Hepatic stellate cell (primary cell): ENCODE results near the gene NLRC3.
"Not testable (repeated sequence)": the region's sequence is repeated elsewhere in the genome, so short reads cannot be mapped to it uniquely, and the experiment has no call there.

Experiments used
- DNase-seq: peaks from one replicate; pipeline ENCODE4 v3.0.0; 2011; ENCODE audit warnings: low spot score

NLRC3 gene

DNA sequence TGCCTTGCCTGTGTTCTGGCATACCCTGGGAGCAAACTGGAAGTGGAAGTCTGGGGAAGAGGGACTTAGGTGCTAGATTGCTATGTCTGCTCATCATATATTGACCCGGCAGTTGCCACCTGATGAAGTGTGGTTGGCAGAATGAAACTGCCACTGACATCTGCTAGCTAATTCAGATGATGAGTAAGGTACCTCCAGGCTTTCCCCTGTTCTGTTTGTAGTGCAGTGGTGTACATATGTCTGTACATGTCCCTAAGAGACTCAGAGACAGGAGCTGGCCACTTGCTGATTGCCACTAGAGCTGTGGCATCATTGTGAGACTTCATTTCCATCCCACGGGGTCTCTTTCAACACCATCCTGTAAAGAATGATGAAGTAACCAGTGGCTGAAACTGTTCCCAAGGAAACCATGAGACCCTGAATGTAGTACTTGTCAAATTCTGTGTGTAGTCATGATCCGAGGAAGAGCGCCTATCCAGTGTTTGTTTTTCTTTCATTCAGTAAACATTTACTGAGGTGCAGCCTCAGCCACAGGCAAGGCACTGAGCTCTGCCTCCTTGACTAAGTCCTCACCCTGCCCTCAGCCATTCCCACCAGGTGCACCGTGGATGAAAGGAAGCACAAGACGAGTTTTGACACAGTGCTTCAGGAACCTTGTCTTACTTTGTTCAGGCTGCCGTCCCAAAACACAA lies 63.2 kb downstream of the NLRC3 start:
- DNase-seq: no peak

DNA sequence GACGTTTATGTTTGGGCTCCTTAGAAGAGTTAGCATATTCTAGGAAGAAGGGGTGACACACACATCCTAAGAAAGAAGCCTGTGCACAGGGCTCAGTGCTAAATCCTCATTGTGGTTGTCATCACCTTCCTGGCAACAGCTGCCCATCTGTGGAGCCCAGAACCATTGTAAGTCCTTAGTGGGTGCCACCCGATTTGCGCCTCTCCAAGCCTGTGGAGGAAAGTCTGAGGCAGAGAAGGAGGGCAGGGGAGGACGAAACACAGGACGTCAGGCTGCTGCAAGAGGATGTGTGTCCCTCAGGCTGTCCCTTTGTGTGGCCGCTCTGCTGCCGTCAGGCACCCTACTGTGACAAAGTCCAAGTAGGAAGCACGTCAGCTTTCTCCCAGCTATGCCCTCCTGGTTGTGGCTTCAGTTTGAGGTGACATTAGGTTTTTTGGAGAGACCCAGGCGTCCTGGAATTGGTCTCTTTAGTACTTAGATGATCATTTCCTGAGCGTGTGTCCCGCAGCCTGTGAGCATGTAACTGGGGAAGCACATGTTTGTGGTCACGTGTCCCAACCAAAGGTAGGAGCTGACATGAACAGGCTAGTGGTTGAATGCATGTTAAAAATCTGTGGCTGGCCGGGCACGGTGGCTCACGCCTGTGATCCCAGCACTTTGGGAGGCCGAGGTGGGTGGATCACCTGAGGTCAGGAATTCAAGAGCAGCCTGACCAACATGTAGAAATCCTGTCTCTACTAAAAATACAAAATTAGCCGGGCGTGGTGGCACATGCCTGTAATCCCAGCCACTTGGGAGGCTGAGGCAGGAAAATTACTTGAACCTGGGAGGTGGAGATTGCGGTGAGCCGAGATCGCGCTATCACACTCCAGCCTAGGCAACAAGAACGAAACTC lies 65.7 kb downstream of the NLRC3 start:
- no peak for DNase-seq

DNA sequence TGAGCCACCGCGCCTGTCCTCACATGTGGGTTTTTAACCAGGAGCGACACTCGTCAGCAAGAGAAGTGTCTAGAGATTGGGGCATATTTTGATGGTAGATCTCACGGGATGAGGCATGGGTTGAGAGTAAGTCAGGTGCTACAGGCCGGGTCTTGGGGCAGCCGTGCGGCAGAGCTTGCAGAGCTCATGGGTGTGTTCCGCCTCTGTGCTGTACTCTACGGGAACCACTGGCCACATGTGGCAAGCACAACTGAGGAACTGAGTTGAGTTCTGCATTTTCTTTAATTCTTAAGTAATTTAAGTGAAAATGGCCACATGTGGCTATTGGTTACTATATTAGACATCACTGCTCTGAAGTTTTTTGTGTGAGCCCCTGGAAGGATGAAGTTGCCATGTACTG lies 66.8 kb downstream of the NLRC3 start:
- DNase-seq: no peak

DNA sequence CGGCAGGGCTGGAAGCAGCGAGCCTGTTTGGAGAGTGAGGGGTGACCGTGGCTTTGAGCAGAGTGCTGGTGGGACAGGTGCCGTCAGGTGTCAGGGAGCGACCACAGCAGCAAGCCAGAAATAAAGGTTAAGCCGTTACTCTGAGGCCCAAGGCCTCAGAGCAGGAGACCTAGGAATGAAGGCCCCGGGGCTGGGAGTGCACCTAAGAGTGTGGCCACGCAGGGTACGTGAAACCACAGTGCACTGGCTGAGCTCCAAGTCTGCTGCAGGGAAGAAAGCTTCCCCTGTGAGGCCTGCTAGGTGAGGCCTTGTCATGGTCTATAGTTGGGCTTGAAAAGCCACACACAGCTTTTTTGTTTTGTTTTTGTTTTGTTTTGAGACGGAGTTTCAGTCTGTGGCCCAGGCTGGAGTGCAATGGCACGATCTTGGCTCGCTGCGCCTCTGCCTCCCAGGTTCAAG lies 67.7 kb downstream of the NLRC3 start:
- DNase-seq: no peak

DNA sequence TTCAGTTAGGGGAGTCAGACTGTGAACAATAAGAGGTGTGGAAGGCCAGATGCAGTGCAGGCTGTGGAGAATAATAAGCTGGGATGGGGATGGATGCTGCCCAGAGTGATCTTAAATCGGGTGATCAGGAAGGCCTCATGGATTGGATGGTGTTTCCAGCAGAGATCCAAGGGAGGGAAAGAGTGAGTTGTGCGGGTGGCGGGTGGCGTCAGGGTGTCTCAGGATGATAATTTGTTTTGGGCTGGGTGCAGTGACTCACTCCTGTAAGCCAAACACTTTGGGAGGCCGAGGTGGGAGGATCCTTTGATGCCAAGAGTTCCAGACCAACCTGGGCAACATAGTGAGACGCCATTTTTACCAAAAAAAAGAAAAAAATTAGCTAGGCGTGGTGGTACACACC lies 68.5 kb downstream of the NLRC3 start:
- DNase-seq: no peak

DNA sequence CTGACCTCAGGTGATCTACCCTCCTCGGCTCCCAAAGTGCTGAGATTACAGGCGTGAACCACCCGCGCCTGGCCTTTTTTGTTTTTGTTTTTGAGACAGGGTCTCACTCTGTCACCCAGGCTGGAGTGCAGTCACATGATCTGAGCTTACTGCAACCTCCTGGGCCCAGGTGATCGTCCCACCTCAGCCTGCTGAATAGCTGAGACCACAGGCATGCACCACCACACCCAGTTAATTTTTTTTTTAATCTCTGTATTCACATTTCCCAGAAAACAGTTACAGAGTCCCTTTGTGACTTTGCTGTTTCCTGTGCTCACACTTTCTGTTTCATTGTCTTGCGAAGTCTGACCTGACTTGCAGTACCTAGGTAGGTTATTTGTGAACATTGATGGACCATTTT lies 73.7 kb downstream of the NLRC3 start:
- DNase-seq: no peak

DNA sequence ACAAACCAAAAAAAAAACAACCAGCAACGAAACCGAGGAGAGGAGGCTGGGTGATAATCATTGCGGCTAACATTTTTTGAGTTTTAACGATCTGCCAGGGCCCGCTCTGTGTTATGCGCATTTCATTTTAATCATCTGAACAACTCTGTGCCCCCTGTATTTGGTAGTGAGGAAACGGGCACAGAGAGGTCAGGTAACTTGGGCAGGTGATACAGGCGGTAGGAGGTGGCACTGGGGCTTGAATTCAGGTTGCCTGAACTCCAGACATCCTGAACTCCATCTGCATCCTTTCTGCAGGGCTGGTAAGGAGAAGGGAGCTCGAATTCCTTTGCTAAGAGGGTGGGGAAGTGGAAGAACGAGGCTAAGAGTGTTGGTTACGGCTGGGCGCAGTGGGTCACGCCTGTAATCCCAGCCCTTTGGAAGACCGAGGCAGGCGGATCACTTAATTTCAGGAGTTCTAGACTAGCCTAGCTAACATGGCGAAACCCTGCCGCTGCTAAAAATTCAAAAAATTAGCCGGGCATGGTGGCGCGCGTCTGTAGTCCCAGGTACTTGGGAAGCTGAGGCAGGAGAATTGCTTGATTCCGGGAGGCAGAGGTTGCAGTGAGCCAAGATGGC lies 75.3 kb downstream of the NLRC3 start:
- no peak for DNase-seq

DNA sequence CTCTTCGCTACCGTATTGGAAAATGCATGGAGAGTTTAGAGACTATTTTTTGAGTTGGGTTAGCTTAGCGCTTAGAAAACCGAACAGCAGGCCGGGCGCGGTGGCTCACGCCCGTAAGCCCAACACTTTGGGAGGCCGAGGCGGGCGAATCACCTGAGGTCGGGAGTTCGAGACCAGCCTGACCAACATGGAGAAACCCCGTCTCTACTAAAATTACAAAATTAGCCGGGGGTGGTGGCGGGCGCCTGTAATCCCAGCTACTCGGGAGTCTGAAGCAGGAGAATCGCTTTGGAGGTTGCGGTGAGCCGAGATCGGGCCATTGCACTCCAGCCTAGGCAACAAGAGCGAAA lies 75.8 kb downstream of the NLRC3 start:
- not testable (repeated sequence) for DNase-seq

DNA sequence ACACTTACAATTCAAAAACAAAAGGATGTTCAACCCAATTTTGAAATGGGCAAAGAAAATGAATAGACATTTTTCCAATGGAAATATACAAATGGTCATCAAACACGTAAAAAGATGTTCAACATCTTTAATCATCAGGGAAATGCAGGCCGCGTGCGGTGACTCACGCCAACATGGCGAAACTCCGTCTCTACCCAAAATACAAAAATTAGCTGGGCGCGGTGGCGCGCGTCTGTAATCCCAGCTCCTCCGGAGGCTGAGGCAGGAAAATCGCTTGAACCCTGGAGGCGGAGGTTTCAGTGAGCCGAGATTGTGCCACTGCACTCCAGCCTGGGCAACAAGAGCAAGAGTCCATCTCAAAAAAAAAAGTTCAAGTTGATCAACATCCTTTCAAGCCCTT lies 78.2 kb downstream of the NLRC3 start:
- no peak for DNase-seq

DNA sequence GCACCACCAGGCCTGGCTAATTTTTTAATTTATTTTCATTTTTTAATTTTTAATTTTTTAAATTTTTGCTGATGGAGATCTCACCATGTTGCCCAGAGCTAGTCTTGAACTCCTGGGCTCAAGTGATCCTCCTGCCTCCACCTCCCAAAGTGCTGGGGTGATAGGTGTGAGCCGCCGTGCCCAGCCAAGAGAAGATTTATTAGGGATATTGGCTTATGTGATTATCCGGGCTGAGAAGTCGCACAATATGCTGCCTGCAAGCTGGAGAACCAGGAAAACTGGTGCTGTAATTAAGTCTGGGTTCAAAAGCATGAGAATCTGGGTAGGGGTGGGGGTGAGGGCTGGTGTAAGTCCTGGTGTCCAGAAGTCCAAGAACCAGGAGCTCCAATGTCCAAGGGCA lies 79.4 kb downstream of the NLRC3 start:
- DNase-seq: no peak

DNA sequence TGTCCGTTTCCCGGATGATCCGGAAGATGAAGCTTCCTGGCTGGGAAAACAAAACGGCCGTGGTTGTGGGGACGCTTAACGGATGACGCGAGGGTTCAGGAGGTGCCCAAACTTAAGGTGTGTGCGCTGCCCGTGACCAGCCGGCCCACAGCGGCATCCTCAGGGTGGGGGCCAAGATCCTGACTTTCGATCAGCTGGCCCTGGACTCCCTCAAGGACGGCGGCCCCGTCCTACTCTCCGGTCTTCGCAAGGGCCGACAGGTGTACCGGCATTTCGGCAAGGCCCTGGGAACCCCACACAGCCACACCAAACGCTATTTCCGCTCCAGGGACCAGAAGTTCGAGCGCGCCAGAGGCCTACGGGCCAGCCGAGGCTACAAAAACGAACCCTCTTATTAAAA lies 80.8 kb downstream of the NLRC3 start:
- DNase-seq: no peak

DNA sequence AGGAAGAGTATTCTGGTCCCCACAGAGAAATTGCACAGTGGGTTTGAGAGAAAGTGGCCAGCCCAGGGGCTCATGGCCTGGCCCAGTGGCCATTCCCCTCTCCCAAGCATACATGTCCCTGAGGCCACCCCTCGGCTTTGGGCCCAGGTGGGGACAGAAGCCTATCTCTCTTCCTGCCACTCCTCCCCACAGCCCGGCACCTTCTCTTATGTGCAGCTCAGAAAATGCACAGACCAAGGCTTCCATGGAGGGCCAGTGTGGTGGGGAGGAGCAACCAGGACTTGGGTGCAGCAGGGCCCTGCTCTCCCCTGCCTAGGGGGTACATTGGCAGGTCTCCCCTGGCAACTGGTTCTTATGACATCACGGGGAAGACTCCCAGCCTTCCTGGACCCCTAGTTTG lies 82.0 kb downstream of the NLRC3 start, which contains the start of gene C16orf90:
Gene C16orf90 (minus strand): TSS at position 314 of the 400 bp plus-strand sequence. CDS start 68 bp downstream, at position 246.
- no peak for DNase-seq

DNA sequence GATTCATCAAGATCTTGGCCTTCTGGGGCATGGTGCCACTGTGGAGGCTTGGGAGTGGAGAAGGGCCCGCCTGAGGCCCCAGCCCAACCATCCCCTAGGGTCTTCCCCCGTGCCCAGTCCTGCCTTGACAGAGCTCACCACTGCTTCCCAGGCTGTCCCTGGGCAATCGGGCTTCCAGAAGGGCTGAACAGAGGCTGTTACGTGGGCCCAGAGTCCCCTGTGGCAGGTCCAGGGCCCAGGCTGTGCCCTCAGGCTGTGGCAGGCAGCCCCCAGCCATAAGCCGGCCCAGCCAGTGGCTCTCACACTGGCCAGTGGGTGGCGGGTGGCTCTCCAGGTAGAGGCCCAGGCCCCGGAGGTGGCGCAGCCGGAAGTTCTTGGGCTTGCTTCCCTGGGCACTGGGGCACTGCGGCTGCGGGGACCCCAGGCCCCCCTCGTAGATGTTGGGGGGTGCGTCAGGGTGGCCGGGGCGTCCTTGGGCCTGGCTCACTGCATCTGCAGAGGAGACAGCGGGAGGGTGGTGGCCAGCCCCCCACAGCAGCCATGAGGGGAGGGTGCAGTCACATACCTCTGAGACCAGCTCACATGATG lies 82.7 kb downstream of the NLRC3 start:
- DNase-seq: no peak

DNA sequence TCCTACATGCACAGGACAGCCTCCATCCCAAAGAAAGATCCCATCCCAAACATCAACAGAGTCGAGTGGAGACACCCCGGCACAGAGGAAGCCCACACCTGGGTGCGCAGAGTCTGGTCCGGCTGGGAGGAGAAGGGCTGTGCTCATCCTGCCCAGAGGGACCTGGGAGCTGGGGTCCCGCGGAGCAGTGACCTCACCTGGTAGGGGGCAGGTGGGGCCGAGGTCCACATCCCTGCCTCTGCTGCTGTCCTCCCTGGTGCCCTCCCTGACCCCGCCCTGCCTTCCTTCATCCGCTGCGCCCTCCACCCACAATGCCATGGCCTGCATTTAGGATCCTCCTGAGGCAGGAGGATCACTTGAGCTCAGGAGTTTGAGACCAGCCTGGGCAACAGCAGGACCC lies 84.8 kb downstream of the NLRC3 start:
- DNase-seq: no peak

DNA sequence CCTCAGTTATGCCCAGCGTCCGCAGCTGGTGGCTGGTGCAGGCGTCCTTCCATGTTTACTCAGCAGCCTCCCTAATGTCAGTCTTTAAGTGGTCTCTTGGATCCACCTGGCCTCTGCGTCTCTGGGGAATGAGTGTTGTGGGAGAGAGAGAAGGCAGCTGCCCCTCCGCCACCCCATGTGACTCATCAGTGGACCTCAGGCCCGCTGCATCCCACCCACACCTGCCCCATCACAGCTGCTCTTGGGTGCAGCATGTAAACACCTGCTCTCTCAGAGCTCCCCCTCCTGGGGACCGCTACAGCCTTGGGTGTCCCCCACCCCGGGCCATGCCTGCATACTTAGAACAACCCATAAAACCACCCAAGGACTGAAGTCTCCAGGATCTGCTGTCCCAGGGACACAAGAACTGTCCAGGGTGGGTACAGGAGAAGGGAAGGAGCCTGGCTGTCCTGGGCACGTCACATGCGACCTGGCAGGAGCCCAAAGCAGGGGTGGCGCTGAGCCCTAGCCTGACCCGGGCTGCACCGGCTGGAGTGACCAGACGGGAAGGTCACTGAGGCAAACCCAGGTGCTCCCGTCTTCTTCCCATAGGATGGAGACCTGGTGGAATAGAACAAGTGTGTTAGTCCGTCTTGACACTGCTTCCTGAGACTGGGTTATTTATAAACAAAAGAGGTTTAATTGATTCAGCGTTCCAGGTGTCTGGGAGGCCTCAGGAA lies 86.1 kb downstream of the NLRC3 start:
- no peak for DNase-seq
